Parathyroid adenoma (tissue), 2 donors: ENCODE measurements around the gene RNF135.
"Not testable (repeated sequence)": the region's sequence is repeated elsewhere in the genome, so short reads cannot be mapped to it uniquely, and the experiment has no call there.

Source experiments
- H2AFZ ChIP-seq: fragments of 300-600 bp; sonication (generic); one replicate; pipeline ENCODE4 v1.7.0; 2017; ENCODE audit warnings: antibody characterized with exemption, mild to moderate bottlenecking
- H3K27ac ChIP-seq: fragments of 300-600 bp; sonication (generic); one replicate; pipeline ENCODE4 v1.7.0; 2017
- H3K27me3 ChIP-seq: fragments of 300-600 bp; sonication (generic); one replicate; pipeline ENCODE4 v1.7.0; 2017; ENCODE audit warnings: low read length; ENCODE audit not compliant: control insufficient read depth, insufficient read depth
- H3K36me3 ChIP-seq: fragments of 300-600 bp; sonication (generic); one replicate; pipeline ENCODE4 v1.7.0; 2017; ENCODE audit warnings: low read length; ENCODE audit not compliant: control insufficient read depth, insufficient read depth
- H3K4me1 ChIP-seq: fragments of 300-600 bp; sonication (generic); one replicate; pipeline ENCODE4 v1.7.0; 2017; ENCODE audit warnings: control low read depth
- H3K4me2 ChIP-seq: fragments of 300-600 bp; sonication (generic); one replicate; pipeline ENCODE4 v1.7.0; 2017; ENCODE audit warnings: low read length
- H3K4me3 ChIP-seq: fragments of 300-600 bp; sonication (generic); one replicate; pipeline ENCODE4 v1.7.0; 2017; ENCODE audit warnings: low read depth, low read length
- H3K79me2 ChIP-seq: fragments of 300-600 bp; sonication (generic); one replicate; pipeline ENCODE4 v1.7.0; 2017; ENCODE audit warnings: control low read depth
- H3K9ac ChIP-seq: fragments of 300-600 bp; sonication (generic); one replicate; pipeline ENCODE4 v1.7.0; 2017; ENCODE audit warnings: mild to moderate bottlenecking
- H3K9me3 ChIP-seq: fragments of 300-600 bp; sonication (generic); one replicate; pipeline ENCODE4 v1.7.0; 2017; ENCODE audit warnings: low read length; ENCODE audit not compliant: control insufficient read depth
- TF ChIP-seq, protein P1 (sequence below): fragments of 300-600 bp; sonication (generic); IDR thresholded peaks from one replicate; pipeline ENCODE4 v1.7.0; 2017; ENCODE audit warnings: antibody characterized with exemption, mild to moderate bottlenecking
- donor health status: primary hyperparathyroidism.

The RNF135 gene

DNA sequence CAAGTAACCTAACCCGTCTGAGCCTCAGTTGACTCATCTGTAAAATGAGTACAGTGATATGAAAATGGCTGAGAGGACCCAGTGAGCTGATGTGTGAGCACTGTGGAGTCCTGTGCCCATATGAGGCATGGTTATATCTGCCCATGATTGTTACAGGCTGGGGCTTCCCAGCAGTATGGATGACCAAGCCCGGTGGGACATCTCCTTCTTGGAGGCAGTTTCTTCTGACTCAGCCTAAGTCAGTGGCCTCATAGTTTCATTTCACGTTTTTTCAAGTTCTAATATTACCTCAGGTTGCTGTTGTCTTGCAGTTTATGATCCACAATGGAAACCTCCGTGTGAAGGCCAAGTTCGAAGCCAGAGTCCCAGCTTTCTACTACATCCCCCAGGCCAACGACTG, 44.3 kb upstream of the RNF135 start:
- Histone ChIP-seq H2AFZ (no peak overlapping the region), H3K27ac (no peak overlapping the region), H3K9ac (no peak overlapping the region), H3K4me2 (no peak overlapping the region), H3K4me1 (no peaks in the 10 kb centered on the region), H3K36me3 (no peaks in the 10 kb centered on the region), H3K4me3 (no peak overlapping the region), H3K27me3 (no peaks in the 10 kb centered on the region), H3K79me2 (no peaks in the 10 kb centered on the region), H3K9me3 (no peaks in the 10 kb centered on the region)
- TF ChIP-seq, protein P1, sequence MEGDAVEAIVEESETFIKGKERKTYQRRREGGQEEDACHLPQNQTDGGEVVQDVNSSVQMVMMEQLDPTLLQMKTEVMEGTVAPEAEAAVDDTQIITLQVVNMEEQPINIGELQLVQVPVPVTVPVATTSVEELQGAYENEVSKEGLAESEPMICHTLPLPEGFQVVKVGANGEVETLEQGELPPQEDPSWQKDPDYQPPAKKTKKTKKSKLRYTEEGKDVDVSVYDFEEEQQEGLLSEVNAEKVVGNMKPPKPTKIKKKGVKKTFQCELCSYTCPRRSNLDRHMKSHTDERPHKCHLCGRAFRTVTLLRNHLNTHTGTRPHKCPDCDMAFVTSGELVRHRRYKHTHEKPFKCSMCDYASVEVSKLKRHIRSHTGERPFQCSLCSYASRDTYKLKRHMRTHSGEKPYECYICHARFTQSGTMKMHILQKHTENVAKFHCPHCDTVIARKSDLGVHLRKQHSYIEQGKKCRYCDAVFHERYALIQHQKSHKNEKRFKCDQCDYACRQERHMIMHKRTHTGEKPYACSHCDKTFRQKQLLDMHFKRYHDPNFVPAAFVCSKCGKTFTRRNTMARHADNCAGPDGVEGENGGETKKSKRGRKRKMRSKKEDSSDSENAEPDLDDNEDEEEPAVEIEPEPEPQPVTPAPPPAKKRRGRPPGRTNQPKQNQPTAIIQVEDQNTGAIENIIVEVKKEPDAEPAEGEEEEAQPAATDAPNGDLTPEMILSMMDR: no peak

GRCh38 chr17:30927756-30928155, 43.1 kb upstream of the RNF135 start:
- Histone ChIP-seq H3K36me3 (no peaks in the 10 kb centered on the region), H3K9ac (no peak overlapping the region), H3K4me1 (no peaks in the 10 kb centered on the region), H3K27me3 (no peaks in the 10 kb centered on the region), H3K79me2 (no peaks in the 10 kb centered on the region), H3K9me3 (no peaks in the 10 kb centered on the region), H3K27ac (no peak overlapping the region), H2AFZ (no peak overlapping the region), H3K4me2 (no peak overlapping the region), H3K4me3 (no peak overlapping the region)
- TF ChIP-seq, protein P1: no peak

- no peaks in the 10 kb centered on the region for H3K79me2 ChIP-seq
- no peak overlapping the region for H2AFZ ChIP-seq
- TF ChIP-seq, protein P1: no peak
- H3K4me1 ChIP-seq: no peaks in the 10 kb centered on the region
- no peak overlapping the region for H3K4me3 ChIP-seq
- no peak overlapping the region for H3K9ac ChIP-seq
- H3K27ac ChIP-seq: no peak overlapping the region
- H3K9me3 ChIP-seq: no peaks in the 10 kb centered on the region
- H3K27me3 ChIP-seq: no peaks in the 10 kb centered on the region
- no peak overlapping the region for H3K4me2 ChIP-seq
- H3K36me3 ChIP-seq: no peaks in the 10 kb centered on the region
Measured at GRCh38 chr17:30928584-30928983, 42.3 kb upstream of the RNF135 start.

- TF ChIP-seq, protein P1: no peak
- no peaks in the 10 kb centered on the region for H3K9me3 ChIP-seq
- no peaks in the 10 kb centered on the region for H3K27me3 ChIP-seq
- H3K36me3 ChIP-seq: no peaks in the 10 kb centered on the region
- H2AFZ ChIP-seq: peak overlapping the region; percentile 3
- H3K4me2 ChIP-seq: no peak overlapping the region
- no peak overlapping the region for H3K9ac ChIP-seq
- no peak overlapping the region for H3K4me3 ChIP-seq
- H3K4me1 ChIP-seq: no peaks in the 10 kb centered on the region
- H3K79me2 ChIP-seq: no peaks in the 10 kb centered on the region
- no peak overlapping the region for H3K27ac ChIP-seq
Measured at GRCh38 chr17:30929081-30929633, 41.7 kb upstream of the RNF135 start.

DNA sequence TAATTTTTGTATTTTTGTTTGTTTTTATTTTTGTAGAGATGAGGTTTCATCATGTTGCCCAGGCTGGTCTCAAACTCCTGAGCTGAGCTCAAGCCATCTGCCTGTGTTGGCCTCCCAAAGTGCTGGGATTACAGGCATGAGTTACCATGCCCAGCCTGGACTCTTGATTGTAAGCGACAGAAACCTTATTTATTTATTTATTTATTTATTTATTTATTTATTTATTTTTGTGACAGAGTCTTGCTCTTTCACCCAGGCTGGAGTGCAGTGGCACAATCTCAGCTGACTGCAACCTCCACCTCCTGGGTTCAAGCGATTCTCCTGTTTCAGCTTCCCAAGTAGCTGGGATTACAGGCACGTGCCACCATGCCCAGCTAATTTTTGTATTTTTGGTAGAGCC, 41.0 kb upstream of the RNF135 start:
- not testable (repeated sequence) for H3K79me2 ChIP-seq

More for the DNA sequence above, 41.0 kb upstream of the RNF135 start:
- not testable (repeated sequence) for H3K36me3 ChIP-seq, H3K27ac ChIP-seq, H3K4me3 ChIP-seq, H3K4me1 ChIP-seq, H3K27me3 ChIP-seq, H3K9me3 ChIP-seq, H2AFZ ChIP-seq, H3K4me2 ChIP-seq, H3K9ac ChIP-seq
